T-helper 1 cell (primary cell): Measurements from ENCODE around the gene SLC2A8.

Experiments used
- DNase-seq, 5 donors: peaks; one replicate each; pipeline ENCODE4 v3.0.0-alpha.2; 2012 to 2020
- total RNA-seq, 4 donors: gene quantifications; one replicate each; lab custom pipeline; 2026; lab: John Stamatoyannopoulos, UW

SLC2A8 gene, protein sequence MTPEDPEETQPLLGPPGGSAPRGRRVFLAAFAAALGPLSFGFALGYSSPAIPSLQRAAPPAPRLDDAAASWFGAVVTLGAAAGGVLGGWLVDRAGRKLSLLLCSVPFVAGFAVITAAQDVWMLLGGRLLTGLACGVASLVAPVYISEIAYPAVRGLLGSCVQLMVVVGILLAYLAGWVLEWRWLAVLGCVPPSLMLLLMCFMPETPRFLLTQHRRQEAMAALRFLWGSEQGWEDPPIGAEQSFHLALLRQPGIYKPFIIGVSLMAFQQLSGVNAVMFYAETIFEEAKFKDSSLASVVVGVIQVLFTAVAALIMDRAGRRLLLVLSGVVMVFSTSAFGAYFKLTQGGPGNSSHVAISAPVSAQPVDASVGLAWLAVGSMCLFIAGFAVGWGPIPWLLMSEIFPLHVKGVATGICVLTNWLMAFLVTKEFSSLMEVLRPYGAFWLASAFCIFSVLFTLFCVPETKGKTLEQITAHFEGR
- total RNA-seq = 0.80 to 1.3 (median 1.0) reads per million in 4 donors

DNA sequence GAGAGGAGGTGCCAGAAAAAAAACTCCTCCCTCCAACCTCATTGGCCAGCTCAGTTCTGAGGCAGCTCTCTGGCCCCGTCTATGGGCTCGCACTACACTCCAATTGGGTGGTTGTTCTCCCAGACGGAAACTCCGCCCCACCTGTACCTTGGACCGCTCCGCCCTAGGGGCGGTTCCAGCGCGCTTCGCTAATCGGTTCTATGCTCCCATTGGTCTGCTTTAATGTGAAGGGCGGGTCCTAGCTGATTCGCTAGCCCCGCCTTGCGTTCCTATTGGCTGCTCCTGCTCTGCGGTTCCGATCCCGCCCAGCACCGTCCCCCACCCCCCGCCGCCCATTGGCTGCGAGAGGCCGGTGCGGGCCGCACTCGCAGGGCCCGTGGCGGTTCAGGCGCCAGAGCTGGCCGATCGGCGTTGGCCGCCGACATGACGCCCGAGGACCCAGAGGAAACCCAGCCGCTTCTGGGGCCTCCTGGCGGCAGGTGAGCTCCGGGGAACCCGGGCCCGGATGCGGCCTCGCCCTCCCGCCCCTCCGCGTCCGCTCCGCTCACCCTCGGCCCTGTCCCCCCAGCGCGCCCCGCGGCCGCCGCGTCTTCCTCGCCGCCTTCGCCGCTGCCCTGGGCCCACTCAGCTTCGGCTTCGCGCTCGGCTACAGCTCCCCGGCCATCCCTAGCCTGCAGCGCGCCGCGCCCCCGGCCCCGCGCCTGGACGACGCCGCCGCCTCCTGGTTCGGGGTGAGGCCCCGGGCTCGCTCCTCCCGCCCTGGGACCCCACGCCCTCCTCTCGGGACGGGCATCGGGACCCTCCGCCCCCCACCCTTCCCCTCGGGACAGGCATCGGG lies at the start of gene SLC2A8:
TSS of gene SLC2A8 (plus strand) at position 362 of the 838 bp plus-strand sequence. CDS start at position 424, 62 bp downstream.
- peak; percentile 84 to 98 (median 85) for DNase-seq

DNA sequence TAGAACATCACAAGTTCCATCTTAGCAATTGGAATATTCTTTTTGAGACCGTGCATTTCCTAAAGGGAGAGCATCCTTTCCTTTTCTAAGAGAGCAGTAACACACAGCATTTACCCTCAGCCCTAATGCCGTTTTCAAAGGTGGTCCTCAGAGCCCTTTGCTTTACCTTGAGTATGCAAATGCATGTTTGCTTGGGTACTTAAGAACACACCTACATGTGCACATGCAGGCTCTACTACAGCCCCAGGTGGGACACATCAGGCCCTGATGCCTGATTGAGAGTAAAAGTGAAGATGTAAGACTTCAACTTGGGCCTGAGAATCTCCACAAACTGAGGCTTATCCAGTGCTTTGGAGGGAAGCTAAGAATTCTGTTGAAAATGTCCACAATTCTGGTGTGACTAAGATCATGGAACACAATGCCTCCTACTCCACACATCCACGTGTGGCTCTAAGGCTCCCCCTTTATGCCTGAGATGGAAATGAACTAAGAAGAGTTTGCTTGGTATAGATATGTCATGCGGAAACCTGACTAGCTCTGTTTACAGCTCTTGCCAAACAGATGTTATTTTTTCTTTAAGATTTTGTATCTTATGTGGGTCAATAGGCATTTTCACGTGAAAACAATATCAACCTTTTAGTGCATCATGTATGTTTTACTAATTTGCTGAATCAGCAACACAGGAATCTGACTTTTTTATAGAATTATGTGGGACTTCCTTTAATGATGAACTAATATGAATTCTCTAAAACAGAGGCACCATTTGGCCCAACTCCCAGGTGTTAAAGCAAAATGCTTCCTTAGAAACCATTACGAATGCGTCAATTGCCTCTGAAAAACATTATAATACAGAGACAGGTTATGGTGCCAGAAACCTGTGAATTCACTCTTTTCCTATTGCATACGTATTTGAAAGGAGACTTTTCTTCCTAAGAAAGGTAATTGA lies 48.9 kb upstream of the SLC2A8 start:
- no peak for DNase-seq

DNA sequence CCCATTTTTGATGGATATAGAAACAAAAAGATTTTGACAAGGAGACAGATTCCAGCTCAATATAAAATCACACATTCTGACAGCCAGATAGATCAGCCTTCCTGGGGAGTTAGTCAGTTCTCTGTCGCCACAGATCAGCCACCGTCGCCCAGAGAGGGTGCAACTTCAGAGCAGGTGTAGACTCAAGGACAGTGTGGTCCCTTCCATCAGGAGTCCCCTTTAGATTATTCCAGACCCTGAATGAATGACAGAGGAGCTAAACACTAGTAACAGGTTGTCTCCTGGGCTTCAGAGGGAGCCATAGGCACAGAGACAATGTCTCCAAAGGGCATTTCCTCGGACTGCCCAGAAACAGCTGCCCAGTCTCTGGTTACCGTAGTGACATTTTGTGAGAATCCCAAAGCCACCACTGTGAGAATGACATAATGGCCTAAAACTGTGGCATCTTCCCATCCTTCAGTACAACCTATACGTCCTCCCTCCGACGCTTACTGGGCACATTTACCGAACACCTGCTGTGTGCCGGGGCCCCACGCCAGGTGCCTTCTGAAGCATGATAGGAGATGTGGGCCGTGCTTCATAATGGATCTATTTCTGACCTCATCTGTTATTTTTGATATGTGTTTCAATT lies 47.4 kb upstream of the SLC2A8 start:
- DNase-seq = no peak

DNA sequence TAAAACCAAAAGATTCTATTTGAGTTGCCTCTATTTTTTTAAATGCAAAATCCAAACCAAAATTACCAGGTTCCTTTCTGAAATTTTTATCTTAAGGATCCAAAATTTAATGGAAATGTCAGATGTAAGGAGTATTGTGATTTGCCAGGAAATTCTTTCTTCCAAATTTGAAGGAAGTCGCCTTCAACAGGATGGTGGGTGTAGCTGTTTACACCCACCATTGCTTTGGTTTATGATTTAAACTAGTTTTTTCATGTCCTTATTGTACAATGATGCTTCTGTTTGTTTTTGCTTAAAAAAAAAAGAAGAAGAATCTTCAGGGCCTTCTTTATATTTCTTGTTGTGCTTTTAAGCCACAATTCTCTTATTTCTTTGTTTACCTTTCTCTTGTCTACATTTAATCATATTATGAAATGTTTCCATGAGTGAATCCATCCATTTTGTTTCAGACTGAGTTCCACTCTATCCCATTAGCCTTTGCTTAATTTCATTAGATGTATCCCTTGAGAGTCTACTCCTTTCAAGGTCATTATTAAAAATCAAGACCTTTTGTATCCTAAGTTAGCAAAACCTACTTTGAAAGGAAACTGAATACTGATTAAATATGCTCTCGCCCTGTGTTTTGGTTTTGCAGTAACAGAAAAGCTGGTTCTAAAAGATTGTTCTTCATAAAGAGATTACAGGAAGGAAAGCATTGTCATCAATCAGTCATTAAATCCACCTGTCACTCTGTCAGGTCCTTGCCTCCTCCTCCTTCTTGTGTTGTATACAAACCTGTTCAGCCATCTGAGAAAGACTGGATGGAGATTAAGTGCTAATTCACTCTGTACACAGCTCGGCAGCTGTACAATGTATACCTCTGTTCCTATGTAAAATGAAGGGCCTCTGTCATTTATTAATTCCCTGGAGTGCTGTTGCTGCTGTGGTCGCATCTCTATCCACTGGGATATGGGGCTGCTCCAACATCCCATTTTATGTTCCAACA lies 45.5 kb upstream of the SLC2A8 start:
- DNase-seq = no peak

DNA sequence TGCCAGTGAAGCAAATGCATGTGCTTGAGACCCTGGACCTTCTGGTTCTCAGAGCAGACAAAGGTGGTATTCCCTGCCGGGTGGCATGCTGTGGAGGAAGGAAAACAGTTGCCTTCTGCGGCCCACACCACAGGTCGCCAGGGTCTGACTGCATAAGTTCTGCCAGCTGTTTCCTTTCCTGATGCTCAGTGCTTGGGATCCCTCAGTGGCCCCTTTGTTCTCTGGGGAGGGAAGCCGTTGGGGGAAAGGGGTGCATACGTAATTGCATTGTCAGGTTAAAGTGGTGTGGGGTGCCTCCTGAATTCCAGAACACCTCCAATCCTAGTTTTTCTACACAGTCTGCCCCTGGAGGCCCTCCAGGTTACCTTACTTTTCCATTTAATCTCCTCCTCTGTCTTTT lies 43.1 kb upstream of the SLC2A8 start:
- no peak for DNase-seq

DNA sequence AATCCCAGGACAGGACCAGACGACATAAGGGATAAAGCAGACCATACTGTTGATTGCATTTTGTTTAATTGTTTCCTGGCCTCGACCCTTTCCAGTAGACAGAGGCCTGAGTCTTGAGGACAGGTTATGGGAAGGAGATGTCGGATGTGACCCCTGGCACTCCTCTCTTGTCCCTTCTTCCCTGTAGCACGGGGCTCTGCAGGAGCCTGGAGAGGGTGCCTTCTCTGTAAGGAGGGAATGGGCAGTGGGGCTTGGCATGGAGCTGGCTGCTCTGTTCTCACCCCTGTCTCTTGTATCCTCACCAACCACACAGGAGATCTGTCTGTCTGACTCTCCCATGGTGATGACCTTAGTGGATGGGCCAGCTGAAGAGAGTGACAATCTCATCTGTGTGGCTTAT lies 40.1 kb upstream of the SLC2A8 start:
- DNase-seq = no peak

DNA sequence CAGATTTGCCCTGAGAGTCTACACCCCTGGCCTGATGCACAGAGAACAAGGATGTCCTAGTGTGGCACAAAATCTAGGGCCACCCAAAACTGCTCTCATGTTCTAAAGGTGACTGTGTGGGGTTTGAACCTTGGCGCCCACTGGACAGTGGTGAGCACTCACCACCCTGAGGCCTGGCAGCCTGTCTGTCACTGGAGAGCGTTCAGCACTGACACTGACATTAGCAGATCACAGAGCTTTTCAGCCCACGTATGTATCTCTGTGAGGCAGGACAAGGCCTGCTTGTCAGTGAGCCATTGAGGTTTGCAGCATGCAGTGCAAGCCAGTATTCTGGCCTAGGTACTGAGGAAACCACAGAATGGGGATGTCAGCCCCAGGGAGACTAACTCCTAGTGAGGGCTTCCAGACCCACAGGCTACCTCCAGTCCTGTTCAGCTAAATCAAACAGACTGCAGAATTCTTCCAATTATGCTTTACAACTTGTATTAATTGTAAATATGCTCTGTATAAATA lies 38.9 kb upstream of the SLC2A8 start:
- no peak for DNase-seq

DNA sequence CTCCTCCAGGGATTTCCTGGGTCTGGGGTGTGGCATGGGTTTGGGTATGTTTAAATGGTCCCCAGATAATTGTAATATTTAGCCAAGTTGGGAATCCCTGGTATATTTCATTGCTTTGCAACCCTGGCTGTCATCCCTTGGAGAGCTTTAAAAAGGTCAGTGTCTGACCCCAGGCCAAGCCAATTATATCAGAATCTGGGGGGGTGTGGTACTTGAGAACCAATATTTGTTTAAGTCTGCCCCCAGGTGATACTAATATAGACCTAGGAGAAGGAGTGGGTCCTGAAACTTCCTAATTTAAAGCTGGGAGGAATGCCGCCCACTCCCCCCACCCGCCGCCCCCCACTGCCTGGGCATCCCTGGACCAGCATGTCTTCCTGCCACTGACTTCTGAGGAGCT lies 38.2 kb upstream of the SLC2A8 start:
- DNase-seq = no peak

DNA sequence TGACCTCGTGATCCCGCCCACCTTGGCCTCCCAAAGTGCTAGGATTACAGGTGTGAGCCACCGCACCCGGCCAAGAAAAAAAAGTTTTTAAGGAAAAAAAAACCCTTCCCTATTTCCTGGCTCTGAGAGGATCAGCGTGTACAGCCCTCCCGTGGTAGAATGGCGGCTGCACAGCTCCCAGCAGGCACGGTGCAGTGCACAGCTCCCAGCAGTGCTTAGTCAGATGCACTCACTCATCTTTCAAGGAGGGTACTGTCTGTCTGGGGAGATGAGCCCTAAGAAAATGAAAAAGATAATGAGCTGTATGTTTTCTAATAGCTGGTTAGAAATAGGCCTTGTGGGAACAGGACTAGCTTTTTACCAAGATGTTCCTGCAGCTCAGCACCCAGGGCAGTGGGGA lies 36.7 kb upstream of the SLC2A8 start:
- DNase-seq = no peak

DNA sequence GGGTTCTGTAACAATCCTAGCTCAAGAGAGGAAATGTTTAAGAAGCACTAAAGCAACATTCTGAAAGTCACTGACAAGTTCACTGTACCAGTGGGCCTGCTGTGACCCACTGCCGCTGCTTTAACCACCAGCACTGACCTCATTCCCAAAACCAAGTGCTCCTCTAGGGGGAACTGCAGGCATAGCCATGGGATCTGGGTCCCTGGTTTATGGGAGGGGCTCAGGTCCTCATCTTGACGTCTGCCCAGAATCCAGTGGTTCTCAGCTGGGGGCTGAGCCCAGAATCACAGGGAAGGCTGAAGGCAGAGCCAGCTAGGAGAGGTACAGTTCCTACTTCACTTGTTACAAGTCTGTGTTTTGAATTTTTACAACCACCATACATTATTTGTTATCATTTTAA lies 36.1 kb upstream of the SLC2A8 start:
- no peak for DNase-seq

DNA sequence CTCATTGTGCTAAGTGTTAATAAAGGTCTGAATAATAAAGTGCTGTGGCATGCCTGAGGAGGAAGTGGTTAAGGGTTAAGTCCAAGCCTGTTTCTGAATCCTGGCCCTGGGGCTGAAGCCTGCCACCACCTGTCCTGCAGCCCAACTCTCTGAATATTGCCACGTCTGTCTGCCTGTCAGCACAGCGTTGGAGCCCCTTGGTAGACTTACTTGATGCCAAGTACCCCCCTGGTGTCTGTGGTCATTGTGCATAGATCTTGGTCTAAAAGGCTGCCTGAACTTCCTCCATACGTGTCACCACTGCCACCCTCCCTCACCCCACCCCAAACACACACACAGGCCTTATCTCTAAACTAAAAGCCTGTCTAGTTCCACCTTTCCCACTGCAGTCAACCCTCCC lies 35.4 kb upstream of the SLC2A8 start:
- DNase-seq = no peak

DNA sequence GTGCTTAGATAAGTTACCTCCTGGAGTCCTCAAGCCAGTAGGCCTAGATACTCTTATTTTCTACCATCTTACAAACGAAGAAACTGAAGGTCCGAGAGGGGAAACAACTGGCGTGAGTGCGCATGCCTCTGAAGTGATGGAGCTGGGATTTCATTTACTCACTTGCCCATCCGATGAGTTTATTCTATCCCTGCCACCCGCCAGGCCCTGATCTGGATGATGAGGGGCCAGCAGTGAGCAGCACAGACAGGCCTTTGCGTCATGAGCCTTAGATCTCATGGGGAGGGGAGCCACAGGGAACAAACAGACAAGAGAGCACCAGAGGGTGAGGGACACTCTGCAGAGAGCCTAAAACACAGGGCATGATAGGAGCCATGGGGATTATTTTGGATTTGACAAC lies 34.1 kb upstream of the SLC2A8 start:
- DNase-seq = no peak

DNA sequence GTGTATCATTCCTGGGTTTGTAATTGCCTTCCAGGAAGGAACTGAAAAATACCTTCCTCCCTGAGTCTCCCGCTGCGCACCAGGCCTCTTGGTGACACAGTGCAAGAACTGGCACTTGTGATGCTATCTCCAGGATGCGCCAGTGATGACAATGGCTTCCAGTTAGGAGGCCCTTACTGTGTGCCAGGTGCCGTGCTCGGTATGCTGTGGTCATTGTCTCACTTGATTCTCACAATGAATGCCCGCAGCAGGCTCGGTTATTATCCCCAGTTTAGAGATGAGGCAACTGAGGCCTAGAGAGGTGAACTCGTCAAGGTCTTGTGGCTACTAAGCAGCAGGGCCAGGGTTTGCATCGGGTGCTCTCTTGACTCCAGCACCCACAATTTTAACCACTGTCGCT lies 31.5 kb upstream of the SLC2A8 start:
- DNase-seq = no peak

DNA sequence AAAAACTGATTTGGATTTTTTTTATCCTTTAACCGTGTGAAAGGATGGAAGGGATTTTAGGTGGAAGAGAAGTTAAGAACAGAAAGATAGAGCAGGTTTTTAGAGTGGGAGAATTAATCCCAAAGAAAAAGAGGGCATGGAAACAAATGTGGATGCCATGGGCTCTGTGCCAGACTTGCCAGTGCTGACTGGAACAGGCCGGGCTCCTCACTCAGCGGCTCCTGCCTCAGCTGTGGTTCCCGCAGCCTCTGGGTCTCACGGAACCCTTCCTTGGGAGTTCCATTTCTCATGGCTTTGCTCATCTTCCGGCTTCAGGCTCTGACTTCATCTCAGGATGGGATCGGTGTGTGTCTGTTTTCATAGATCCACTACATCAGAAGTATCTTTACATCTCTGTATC lies 30.4 kb upstream of the SLC2A8 start:
- DNase-seq = no peak

DNA sequence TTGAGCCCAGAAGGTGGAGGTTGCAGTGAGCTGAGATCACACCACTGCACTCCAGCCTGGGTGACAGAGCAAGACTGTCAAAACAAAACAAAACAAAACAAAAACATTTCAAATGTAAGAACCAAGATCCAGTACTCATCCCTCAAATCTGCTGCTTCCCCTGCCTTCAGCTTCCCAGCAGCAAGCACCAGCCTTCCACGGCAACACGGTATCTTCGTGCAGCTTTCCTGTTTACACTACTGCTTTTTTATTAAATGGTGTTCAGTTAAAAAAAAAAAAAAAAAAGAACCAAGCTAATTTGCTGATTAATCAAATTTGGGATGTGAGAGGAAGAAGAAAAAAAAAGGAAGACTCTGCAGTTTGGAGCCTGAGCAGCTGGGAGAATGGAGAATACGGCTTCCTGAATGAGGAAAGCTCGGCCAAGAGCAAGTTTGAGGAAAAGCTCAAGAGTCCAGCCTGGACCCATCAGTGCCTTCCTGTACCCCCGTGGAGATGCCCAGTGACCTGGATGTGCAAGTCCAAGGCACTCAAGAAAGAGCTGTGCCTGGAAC lies 28.0 kb upstream of the SLC2A8 start:
- no peak for DNase-seq

DNA sequence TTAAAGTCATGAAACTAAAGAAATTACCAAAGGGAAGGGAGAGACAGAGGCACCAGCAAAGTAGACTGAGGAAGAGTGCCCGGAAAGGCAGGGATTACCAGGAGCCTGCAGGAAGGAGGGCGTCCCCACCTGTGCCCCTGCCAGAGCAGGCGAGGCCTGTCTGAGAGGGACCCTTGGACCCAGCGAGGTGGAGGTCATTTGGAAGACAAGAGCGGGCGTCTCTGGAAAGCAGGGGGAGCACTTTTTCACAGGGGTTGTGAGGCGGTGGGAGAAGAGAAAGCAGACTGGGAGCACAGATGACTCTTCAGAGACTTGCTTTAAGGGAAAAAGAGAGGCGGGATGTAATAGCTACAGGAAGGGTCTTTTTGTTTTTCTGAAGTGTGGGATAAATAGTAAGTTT lies 27.5 kb upstream of the SLC2A8 start:
- DNase-seq = no peak

DNA sequence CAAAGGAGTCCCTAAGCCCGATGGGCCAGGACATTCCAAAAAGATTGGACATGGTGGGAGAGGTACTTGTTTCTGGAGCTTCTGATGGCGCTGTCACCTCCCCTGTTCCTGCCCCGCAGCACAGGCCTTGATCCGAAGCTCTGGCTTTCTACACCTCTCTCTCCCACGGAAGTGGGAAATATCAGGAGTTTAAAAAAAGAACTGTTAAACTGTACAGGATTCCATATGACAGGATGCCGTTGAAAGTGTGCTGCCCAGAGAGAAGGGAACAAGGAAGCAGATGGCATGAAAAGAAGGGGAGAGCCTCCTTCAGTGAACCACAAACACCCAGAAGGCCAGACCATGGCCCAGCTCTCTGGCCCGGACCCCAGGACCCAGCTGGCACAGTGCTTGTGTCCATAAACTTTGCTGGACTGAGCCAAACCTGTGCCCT lies 26.8 kb upstream of the SLC2A8 start:
- no peak for DNase-seq

DNA sequence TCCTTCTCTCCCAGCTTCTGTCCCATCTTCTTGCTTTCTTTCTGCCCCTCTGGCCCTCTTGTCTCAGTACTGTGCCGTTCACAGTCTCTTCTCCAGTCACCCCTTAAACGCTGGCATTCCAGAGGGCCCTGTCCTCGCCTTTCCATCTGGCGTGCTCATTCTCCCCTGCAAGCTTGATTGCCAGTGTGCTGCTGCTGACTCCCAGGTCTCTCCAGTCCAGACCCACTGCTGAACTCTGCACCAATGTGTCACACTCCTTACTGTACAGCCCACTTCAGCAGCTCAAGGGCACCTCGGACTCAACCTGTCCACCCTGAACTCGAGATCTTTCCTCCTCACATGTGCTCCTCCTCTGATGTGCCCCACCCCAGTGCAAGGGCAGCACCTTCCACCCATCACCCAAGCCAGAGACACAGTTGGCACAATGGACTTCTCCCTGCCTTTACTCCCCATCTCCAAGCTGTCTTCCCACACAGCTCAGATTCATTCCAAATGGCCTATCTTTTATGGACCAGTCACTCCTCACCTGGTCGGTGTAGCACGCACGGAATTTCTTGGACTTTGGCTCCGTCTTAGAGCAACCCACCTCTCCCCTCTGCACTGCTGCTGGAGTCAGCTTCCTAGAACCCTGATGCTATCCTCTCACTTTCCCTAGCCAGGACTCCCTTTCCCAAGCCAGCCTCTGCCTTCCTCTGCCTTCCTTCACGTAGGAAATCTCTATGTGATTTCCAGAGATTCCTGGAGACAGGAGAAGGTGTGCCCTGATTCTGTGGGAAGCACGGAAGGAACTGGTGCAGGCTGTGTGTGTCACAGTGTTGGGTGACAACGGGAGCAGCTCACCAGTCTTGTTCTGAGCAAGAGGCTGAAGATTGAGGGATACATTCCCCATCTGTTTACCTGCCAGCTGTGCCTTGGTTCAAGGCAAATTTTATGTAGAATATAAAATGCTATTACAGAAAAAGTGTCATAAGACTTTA lies 26.0 kb upstream of the SLC2A8 start:
- no peak for DNase-seq

DNA sequence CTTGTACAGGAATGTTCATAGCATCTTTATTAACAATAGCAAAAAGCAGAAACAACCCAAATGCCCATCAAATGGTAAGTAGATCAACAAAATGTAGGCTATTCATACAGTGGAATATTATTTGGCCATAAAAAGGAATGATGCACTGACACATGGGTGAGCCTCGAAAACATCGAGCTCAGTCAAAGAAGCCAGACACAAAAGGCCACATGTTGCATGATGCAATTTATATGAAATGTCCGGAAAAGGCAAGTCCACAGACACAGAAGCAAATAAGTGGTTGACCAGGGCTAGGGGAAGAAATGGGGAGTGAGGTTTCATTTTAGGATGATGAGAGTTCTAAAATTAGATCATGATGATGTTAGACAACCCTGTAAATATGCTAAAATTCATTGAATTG lies 16.5 kb upstream of the SLC2A8 start:
- DNase-seq = no peak
